Spleen (tissue), 7 donors: ENCODE measurements around the gene MYCN.

Source experiments
- CTCF ChIP-seq, 11 experiments: fragments of 200-600 bp in 7 of 11; fragments of 450-650 bp in 4 of 11; sonication (generic) in 4 of 11; IDR thresholded peaks in 8 of 11; conservative IDR thresholded peaks in 3 of 11; 1 replicate in 7 of 11; 2 replicates in 4 of 11; pipeline versions ENCODE4 v1.4.0 to v1.8.0; 2016 to 2021; ENCODE audit warnings: antibody characterized with exemption in 11 of 11, inconsistent platforms in 4 of 11, mild to moderate bottlenecking in 1 of 11
- POLR2A ChIP-seq, 3 donors: fragments of 450-650 bp; IDR thresholded peaks; one replicate each; pipeline ENCODE4 v1.5.1; 2017; ENCODE audit warnings: antibody characterized with exemption in 3 of 3, mild to moderate bottlenecking in 1 of 3
- POLR2AphosphoS5 ChIP-seq, 3 donors: sonication (generic); formaldehyde crosslinking; IDR thresholded peaks; one replicate each; pipeline ENCODE4 v1.5.1; 2017; ENCODE audit warnings: antibody characterized with exemption in 3 of 3
- donor health status: DM: no; HTN: no; CAD: no; lungs with moderate emphysema.
- donor health status: DM: no; HTN: no; CAD: no.
- donor health status: DM: no; HTN: no; CAD: no.

DNA sequence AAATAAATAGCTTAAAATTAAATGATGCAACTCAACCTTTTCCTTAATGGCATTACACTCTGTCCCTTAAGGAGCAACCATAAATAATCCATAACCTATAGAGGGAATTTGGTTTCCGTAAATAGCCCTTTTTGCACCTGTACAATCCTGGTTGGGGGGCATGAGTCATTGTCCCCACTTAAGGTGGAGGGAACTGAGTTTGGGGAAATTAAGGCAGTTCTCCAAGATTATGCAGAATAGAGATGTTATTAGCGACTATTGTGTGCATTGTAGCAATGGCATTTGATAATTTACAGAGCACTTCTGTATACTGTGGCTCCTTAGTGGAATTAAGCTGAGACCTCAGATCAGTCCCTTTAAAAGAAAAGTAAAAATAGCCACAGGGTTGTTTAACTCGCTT, 6.6 kb downstream of the MYCN start:
- TF ChIP-seq POLR2AphosphoS5 (IDR thresholded peaks at IDR 0.05) (no peak), CTCF (IDR thresholded peaks at IDR 0.05 in 8 of 11, conservative IDR thresholded peaks at IDR 0.05 in 3 of 11) (no peak), POLR2A (IDR thresholded peaks at IDR 0.05) (no peak)
